Testis (tissue), 2 donors: Measurements from ENCODE around the gene TNFAIP6.

Experiments
- CTCF ChIP-seq, 3 experiments: fragments of 450-650 bp in 2 of 3; fragments of 200-600 bp in 1 of 3; sonication (generic) in 1 of 3; IDR thresholded peaks; one replicate each; pipeline ENCODE4 v1.5.1; 2016 to 2019; ENCODE audit warnings: antibody characterized with exemption in 3 of 3, mild to moderate bottlenecking in 2 of 3, moderate library complexity in 1 of 3
- POLR2A ChIP-seq: fragments of 450-650 bp; IDR thresholded peaks from one replicate; pipeline ENCODE4 v1.6.1; 2017; ENCODE audit warnings: antibody characterized with exemption, mild to moderate bottlenecking, moderate library complexity

DNA sequence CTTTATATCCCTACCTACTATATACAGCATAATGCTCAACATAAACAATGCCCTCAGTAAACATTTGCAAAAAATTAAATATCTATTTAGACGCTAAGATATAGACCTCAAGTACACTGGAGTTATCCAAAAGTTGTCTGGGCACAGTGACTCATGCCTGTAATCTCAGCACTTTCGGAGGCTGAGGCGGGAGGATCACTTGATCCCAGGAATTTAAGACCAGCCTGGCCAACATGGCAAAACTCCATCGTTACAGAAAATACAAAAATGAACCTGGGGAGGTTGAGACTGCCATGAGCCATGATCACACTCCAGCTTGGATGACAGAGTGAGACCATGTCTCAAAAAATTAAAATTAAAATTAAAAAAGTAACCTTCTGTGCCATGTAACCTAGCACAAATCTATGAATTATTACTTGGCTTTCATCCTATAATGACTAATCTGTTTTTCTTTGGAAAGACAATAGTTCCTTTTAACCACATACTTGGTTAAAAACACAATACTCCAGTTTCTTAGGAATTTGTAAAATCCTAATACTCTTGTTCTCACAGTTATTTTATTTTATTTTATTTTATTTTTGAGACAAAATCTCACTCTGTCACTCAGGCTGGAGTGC lies 6.7 kb upstream of the TNFAIP6 start:
- TF ChIP-seq CTCF (IDR thresholded peaks at IDR 0.05) (no peak), POLR2A (no peak)
